ENCODE results near the gene ACSL3. TPM values are rescaled to one million over a fixed set of nuclear protein-coding genes. Genes with fewer than 3 reads are reported as not detected.
"Not testable (repeated sequence)": the region's sequence is repeated elsewhere in the genome, so short reads cannot be mapped to it uniquely, and the experiment has no call there.

ACSL3 gene
- total RNA-seq, 1 donor from 2014 or later, result 67.5 TPM

GRCh38 chr2:222900354-222900753 is 39.5 kb downstream of the ACSL3 start:
- H3K4me1 Mint-ChIP-seq, result peaks cover 7% of the 10 kb centered on the region
- H3K27ac Mint-ChIP-seq, result no peak overlapping the region
- no peak overlapping the region for H3K4me3 Mint-ChIP-seq
- H3K27me3 Mint-ChIP-seq, result no peaks in the 10 kb centered on the region
- peaks cover 2% of the 10 kb centered on the region for H3K36me3 Mint-ChIP-seq (ENCODE audit: low read depth)
- H3K9me3 Mint-ChIP-seq, result no peaks in the 10 kb centered on the region
- DNase-seq, result no peak
- intact Hi-C loops (cut with micrococcal nuclease), result loop anchor here (5.0 kb wide), 1 partner anchor 103 kb away; no protein-coding TSS in a partner anchor

GRCh38 chr2:222902660-222903059 is 41.8 kb downstream of the ACSL3 start:
- Mint-ChIP-seq H3K9me3 (no peaks in the 10 kb centered on the region), H3K27ac (no peak overlapping the region), H3K27me3 (no peaks in the 10 kb centered on the region), H3K4me1 (peaks cover 13% of the 10 kb centered on the region), H3K36me3 (ENCODE audit: low read depth) (peaks cover 5% of the 10 kb centered on the region), H3K4me3 (no peak overlapping the region)
- no peak for DNase-seq
- intact Hi-C loops (cut with micrococcal nuclease), result loop anchor here (1.0 to 5.0 kb wide), 4 partner anchors 42 to 212 kb away; partner anchors contain the start of gene ACSL3

DNA sequence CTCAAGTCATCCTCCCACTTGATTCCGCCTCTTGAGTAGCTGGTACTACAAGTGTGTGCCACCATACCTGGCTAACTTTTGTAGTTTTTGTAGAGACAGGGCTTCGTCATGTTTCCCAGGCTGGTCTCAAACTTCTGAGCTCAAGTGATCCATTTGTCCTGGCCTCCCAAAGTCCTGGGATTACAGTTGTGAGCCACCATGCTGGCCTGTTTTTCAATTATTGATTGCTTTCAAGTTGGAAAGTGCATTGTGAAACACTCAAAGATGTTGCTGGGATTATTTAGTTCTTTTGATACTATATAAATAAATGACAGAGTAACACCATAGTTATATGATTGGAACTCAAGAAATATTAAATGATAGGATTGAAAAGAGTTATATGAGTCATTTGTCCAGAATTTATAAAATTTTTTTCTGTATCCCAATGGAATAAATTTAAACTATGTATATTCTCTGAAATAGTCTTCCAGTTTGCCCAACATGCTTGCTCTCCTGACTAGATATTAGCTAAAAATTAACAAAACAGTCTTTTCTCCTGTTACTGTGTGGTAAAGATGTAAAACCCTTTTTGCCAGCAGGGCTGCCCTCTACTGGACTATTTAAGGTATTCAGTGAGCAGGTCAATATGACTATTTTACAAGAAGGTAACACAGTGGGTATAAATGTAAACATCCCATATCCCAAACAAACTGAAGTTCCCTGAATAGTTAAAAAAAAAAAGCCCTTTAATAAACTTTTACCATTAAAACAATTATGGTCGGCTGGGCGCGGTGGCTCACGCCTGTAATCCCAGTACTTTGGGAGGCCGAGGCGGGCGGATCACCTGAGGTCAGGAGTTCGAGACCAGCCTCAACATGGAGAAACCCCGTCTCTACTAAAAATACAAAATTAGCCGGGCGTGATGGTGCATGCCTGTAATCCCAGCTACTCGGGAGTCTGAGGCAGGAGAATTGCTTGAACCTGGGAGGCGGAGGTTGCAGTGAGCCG is 42.7 kb downstream of the ACSL3 start:
- Mint-ChIP-seq H3K4me1 (peaks cover 12% of the 10 kb centered on the region), H3K4me3 (no peak overlapping the region), H3K27me3 (no peaks in the 10 kb centered on the region), H3K27ac (no peak overlapping the region), H3K36me3 (ENCODE audit: low read depth) (peaks cover 10% of the 10 kb centered on the region), H3K9me3 (no peaks in the 10 kb centered on the region)
- peak; percentile 76 for DNase-seq
- intact Hi-C loops (cut with micrococcal nuclease), result loop anchor here (1.0 to 5.0 kb wide), 4 partner anchors 43 to 213 kb away; partner anchors contain the start of gene ACSL3

DNA sequence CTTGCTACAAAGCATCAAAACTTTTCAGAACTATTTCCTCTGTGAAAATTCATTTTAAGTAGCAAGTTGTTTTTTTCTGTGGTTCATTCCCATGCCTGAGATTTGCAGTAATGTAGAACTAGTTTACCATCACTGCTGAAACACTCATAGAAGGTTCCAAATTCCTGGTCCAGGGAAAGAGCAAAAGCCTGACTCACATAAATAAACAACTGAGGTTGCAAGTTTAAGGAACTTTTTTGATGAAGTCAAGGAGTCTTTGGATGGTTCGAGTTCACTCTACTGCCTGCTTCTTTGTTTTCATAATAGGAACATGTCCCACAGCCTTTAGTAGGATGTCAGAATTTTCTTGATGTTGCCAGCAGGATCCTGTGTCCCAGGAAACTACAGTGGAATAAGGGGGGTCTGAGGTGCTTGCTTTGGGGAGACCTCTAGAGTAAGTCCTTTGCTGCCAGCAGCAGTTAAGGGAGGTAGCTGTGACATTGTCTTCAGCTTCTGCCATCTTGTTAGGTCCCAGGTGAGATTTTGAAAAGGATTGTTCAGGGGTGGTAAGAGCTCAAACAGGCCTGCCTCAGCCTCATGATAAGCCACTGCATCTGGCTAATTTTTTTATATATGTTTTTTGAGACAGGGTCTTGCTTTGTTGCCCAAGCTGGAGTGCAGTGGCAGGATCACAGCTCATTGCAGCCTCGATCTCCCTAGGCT is 43.9 kb downstream of the ACSL3 start:
- Mint-ChIP-seq H3K4me1 (peaks cover 21% of the 10 kb centered on the region), H3K36me3 (ENCODE audit: low read depth) (peaks cover 19% of the 10 kb centered on the region), H3K27me3 (no peaks in the 10 kb centered on the region), H3K4me3 (no peak overlapping the region), H3K9me3 (no peaks in the 10 kb centered on the region), H3K27ac (no peak overlapping the region)
- no peak for DNase-seq
- intact Hi-C loops (cut with micrococcal nuclease), result loop anchor here (5.0 kb wide), 1 partner anchor 107 kb away; no protein-coding TSS in a partner anchor

DNA sequence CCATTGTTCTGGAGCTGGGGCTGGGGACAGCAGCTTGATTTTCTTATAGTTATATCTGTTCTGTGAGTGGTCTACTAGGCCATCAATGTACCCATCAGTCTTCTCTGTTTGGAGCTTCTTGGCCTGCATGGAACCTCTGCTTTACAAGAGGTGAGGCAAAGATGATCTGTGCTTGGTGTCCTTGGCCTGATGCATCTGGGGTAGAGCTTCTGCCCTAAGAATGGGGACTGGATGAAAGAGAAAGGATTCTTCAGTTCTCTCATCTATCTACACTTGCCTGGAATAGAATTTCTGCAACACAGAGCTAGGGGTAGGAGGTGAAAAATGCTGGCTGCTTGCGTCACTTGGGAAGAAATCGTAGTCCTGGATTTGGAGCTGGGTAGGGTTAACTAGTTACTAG is 46.2 kb downstream of the ACSL3 start:
- Mint-ChIP-seq H3K4me3 (no peak overlapping the region), H3K9me3 (no peaks in the 10 kb centered on the region), H3K4me1 (peaks cover 22% of the 10 kb centered on the region), H3K27me3 (no peaks in the 10 kb centered on the region), H3K27ac (no peak overlapping the region), H3K36me3 (ENCODE audit: low read depth) (peaks cover 27% of the 10 kb centered on the region)
- no peak for DNase-seq
- intact Hi-C loops (cut with micrococcal nuclease), result no loop called here

DNA sequence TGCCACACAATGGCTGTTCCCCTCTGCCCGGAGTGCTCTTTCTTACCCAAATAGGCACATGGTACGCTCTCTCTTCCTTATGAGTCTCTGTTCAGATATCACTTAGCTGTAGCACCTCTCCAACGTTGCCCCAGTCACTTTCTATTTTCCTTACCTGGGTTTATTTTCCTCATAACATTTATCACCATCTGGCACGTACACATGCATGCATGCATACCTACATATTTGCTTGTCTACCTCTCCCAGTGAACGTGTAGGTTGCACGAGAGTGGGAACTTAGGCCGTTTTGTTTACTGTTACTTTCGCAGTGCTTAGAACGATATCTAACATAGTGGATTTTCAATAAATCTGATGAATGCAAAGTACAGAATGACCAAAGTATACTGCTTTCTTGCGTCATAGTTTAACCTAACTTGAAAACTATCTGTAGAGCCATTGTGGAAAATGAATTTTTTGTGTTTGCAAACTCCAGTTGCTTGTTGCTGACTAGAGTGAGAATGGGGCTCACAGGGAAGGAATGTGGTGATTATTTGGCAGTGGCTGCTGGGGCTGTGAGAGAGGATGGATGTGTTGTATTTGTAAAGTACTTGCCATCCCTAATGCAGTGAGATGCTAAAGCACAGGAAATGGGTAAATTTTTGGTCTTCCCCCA is 47.1 kb downstream of the ACSL3 start:
- Mint-ChIP-seq H3K4me1 (peaks cover 23% of the 10 kb centered on the region), H3K36me3 (ENCODE audit: low read depth) (peaks cover 28% of the 10 kb centered on the region), H3K4me3 (no peak overlapping the region), H3K27ac (no peak overlapping the region), H3K27me3 (no peaks in the 10 kb centered on the region), H3K9me3 (no peaks in the 10 kb centered on the region)
- DNase-seq, result no peak
- intact Hi-C loops (cut with micrococcal nuclease), result no loop called here

DNA sequence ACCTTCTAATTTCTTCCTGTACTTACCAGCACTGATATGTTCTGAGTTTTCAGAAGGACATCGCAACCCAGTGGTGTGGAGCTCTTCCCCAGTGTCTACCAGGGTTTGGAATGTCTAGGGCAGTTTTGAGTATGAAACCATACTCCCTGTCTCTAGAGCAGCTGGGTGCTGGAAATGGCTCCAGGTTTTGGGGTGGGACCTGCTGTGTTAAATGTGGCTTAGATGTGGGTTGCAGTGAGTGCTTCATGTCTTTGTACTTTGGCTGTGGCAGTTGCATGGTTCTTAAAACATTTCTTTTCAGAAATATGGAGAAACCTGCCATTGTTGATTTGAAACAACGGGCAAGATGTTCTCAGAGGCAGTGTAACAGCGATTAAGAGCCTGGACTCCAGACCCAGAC is 48.5 kb downstream of the ACSL3 start:
- peaks cover 23% of the 10 kb centered on the region for H3K4me1 Mint-ChIP-seq
- peaks cover 28% of the 10 kb centered on the region for H3K36me3 Mint-ChIP-seq (ENCODE audit: low read depth)
- peak overlapping the region; percentile 5 for H3K27ac Mint-ChIP-seq
- intact Hi-C loops (cut with micrococcal nuclease), result no loop called here
- no peak overlapping the region for H3K4me3 Mint-ChIP-seq
- H3K9me3 Mint-ChIP-seq, result no peaks in the 10 kb centered on the region
- no peak for DNase-seq
- H3K27me3 Mint-ChIP-seq, result no peaks in the 10 kb centered on the region

DNA sequence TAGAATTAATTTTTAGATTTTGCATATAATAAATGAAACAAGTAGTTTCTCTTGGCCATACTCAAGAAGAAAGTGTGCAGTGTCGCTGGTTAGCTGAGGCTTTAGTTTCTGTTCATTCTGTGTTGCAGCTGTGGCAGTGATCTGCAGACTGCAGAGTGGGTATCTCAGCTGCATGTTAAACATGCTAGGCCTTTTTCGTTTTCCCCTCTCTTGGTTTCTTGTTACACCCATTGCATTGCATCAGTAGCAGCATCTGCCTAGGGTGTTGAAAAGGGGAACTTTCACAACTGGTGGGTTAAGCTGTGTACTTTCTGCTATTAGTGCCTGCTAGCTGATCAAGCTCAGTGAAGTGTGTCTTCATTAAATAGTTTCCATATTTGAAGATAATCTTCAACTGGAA is 51.3 kb downstream of the ACSL3 start:
- intact Hi-C loops (cut with micrococcal nuclease), result no loop called here
- no peaks in the 10 kb centered on the region for H3K9me3 Mint-ChIP-seq
- H3K27me3 Mint-ChIP-seq, result no peaks in the 10 kb centered on the region
- no peak for DNase-seq
- no peak overlapping the region for H3K27ac Mint-ChIP-seq
- H3K4me3 Mint-ChIP-seq, result no peak overlapping the region
- H3K36me3 Mint-ChIP-seq (ENCODE audit: low read depth), result peaks cover 26% of the 10 kb centered on the region
- H3K4me1 Mint-ChIP-seq, result peaks cover 17% of the 10 kb centered on the region

- Mint-ChIP-seq H3K4me1 (peaks cover 16% of the 10 kb centered on the region), H3K9me3 (no peaks in the 10 kb centered on the region), H3K27me3 (no peaks in the 10 kb centered on the region), H3K4me3 (no peak overlapping the region), H3K27ac (no peak overlapping the region), H3K36me3 (ENCODE audit: low read depth) (peaks cover 27% of the 10 kb centered on the region)
- intact Hi-C loops (cut with micrococcal nuclease), result no loop called here
- DNase-seq, result no peak
Measured at GRCh38 chr2:222912776-222913175, 51.9 kb downstream of the ACSL3 start.

DNA sequence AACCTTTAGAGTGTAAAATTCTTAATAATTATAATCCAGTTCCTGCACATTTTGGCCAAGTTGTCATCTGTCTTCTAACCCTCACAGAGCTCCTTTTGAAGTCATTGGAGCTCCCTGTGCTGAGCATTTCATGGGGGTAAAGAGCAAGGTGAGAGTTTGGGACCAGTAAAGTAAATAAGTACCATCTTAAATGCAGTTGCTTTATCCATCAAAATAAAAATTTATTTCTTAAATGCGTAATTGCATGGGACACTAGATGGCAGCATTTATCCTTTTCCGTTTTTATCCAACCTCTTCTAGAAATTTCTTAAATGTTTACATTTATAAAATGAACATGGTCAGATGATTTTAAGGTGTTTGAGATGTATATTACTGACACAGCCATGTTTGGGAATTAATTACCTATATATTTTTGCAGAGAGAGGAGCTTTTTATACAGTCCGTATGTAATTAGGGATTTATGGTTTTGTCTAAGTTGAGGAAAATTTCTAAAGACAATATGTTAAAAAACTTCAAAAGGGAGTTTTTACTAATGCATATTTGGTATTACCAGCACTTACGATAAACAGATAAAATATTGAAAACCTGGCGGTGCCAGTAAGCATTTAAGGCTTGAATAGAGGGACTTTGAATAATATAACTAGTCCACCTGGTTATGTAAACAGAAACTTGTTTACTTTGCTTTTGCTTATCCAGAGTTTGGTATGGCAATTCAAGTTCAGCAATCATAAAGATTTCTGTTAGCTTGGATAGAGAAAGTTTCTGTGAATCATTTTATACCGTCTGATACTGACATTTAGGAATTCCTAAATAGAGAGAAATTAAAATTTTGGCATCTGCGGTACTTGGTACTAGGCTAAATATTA is 54.5 kb downstream of the ACSL3 start:
- intact Hi-C loops (cut with micrococcal nuclease), result no loop called here
- Mint-ChIP-seq H3K9me3 (no peaks in the 10 kb centered on the region), H3K27me3 (no peaks in the 10 kb centered on the region)

GRCh38 chr2:222916229-222917197 is 55.7 kb downstream of the ACSL3 start:
- intact Hi-C loops (cut with micrococcal nuclease), result no loop called here
- H3K36me3 Mint-ChIP-seq (ENCODE audit: low read depth), result peaks cover 19% of the 10 kb centered on the region
- no peak overlapping the region for H3K27ac Mint-ChIP-seq
- no peaks in the 10 kb centered on the region for H3K9me3 Mint-ChIP-seq
- peaks cover 13% of the 10 kb centered on the region for H3K4me1 Mint-ChIP-seq
- DNase-seq, result no peak
- no peak overlapping the region for H3K4me3 Mint-ChIP-seq
- H3K27me3 Mint-ChIP-seq, result no peaks in the 10 kb centered on the region

More for the DNA sequence above, 54.5 kb downstream of the ACSL3 start:
- Mint-ChIP-seq H3K27ac (no peak overlapping the region), H3K4me3 (no peak overlapping the region), H3K4me1 (peaks cover 14% of the 10 kb centered on the region), H3K36me3 (ENCODE audit: low read depth) (peaks cover 23% of the 10 kb centered on the region)
- DNase-seq, result no peak

DNA sequence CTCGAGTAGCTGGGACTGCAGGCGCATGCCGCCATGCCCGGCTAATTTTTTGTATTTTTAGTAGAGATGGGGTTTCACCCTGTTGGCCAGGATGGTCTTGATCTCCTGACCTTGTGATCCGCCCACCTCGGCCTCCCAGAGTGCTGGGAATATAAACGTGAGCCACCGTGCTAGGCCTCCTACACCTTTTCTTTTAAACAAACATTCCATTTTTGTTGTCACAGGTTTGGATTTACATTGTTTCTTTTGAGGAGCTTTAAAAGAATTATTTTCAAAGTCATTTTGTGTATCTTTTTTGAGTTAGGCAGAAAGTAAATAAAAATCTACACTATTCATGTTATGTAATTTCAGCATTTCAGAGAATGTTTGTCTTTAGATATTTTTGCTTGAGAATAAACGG is 56.4 kb downstream of the ACSL3 start:
- H3K36me3 Mint-ChIP-seq (ENCODE audit: low read depth), result peaks cover 18% of the 10 kb centered on the region
- H3K4me1 Mint-ChIP-seq; intact Hi-C loops (cut with micrococcal nuclease); H3K4me3 Mint-ChIP-seq; DNase-seq; H3K27me3 Mint-ChIP-seq; H3K9me3 Mint-ChIP-seq; H3K27ac Mint-ChIP-seq: not testable (repeated sequence)
